Dedifferentiated amniotic fluid mesenchymal stem cell (primary cell): ENCODE data around the gene RFC5.
"Not testable (repeated sequence)": the region's sequence is repeated elsewhere in the genome, so short reads cannot be mapped to it uniquely, and the experiment has no call there.

Experiments used
- DNase-seq: peaks from one replicate; pipeline ENCODE4 v3.0.0-alpha.2; 2016; ENCODE audit errors: extremely low spot score

The RFC5 gene

DNA sequence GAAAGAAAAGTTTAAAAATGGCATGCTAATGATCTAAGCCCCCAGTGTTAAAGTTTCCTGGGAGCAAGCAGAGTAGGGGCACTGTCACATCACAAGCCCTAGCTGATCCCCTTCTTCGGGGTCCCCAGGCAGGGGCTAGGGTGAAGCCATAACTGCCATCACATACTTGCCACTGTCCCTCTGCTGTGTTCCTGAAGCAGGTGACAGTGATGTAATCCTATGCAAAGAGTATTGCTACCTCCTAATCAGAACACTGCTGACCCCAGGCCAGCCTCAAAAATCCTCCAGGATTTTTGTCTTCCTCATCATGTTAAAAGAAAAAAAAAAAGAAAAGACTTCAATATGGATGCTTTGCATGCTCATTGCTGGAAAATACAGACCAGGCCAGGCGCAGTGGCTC is 1.2 kb upstream of the RFC5 start:
- no peak for DNase-seq

- DNase-seq = no peak
Measured at GRCh38 chr12:118015944-118016343, 559 bp upstream of the RFC5 start.

DNA sequence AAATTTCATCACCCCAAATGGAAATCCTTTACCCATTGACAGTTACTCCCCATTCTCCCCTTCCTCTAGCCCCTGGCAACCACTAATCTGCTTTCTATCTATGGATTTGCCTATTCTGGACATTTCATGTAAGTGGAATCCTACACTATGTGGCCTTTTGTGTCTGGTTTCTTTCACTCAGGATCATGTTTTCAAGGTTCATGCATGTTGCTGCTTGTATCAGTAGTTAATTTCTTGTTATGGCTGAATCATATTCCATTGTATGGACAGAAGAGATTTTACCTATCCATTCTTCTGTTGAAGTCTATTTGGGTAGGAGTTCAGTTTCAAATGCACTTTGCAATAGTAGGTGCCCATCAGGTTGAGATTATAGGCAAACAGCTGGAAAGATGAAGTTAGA is 1.4 kb downstream of the RFC5 start:
- no peak for DNase-seq

- no peak for DNase-seq
Measured at GRCh38 chr12:118020036-118020435, 3.5 kb downstream of the RFC5 start.

DNA sequence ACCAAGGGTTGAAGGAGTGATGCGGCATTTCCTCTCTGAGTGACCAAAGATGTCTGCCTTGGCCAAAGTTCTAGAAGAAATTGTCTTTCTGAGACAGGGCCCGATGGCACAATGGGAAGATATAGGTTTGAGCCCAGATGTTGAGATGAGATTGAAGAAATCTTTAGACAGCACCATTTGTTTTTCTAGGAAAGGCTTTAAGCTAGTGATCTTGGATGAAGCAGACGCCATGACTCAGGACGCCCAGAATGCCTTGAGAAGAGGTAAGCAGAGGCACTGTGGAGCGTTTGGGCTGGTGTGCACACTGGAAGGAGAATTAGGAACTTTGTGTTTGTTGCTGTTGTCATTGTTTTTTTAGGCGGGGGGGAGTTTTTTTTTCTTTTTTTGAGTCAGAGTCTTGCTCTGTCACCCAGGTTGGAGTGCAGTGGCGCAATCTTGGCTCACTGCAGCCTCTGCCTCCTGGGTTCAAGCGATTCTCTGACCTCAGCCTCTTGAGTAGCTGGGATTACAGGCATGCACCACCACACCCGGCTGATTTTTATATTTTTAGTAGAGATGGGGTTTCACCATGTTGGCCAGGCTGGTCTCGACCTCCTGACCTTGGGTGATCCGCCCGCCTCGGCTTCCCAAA is 5.7 kb downstream of the RFC5 start:
- not testable (repeated sequence) for DNase-seq

- DNase-seq = no peak
Measured at GRCh38 chr12:118022728-118023109, 6.2 kb downstream of the RFC5 start.

GRCh38 chr12:118023301-118023860 is 6.9 kb downstream of the RFC5 start:
- DNase-seq = no peak

DNA sequence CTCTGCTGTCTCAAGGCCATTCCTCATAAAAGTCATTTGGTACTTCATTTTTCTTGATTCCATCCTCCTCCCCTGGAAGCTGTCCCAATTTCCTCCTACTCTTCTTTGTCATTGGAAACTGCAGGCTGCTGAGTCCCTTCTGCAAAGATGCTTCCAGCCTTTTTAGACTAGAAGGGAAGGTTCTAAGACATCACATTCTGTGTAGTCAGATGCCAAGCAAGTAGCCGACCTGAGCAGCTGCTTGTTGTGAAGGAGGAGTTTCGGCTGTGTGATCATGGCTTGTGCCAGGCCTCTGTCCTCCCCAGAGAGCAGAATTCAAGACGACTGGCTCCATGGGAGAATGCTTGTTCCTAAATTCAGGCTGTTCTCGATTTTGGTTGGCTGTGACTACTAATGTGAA is 8.7 kb downstream of the RFC5 start:
- no peak for DNase-seq

DNA sequence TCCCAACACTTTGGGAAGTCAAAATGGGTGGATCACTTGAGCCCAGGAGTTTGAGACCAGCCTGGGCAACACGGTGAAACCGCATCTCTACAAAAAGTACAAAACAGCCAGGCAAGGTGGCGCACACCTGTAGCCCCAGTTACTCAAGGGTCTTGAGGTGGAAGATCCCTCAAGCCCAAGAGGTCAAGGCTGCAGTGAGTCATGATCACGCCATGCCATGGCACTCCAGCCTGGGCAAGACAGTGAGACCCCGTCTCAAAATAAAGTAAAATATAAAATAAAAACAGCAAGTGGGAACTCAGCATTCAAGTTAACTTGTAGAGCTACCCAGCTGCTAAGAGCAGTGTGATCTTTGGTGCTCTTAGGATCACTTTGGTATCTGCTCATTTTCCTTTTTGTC is 12.7 kb downstream of the RFC5 start:
- no peak for DNase-seq

DNA sequence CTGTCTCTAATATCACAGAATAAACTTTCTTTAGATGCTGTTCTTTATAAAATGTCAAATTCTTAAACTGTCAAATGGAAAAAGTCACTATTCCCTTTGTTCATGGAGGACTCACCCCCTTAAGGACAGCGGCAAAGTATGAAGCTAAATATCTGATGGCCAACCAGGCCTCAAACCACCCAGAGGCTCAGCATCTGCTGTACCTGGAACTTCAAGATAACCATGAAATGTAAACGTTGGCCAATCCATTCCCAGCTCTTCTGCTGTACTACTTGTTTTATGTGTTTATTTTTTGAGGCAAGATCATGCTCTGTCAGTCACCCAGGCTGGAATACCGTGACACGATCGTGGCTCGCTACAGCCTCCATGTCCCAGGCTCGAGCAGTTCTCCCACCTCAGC is 15.7 kb downstream of the RFC5 start:
- DNase-seq = no peak

DNA sequence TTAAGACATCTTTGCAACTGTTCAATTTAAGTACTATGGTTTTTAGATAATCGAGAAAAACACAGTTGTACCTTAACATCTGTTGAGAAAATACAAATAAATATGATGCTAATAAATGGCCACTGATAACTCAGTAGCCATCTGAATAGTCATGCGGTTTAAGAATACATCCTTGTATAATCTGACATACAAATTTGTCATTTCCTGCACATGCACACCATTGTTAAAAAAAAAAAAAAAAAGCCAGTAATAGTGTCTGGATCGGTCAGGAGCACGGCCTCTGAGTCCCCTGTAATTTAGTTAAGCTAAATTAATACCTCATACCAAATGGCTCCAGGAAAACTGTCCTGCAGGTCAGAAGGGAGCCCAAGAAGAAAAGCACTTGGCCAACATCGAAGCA is 16.8 kb downstream of the RFC5 start:
- no peak for DNase-seq

- DNase-seq = no peak
Measured at GRCh38 chr12:118033902-118034301, 17.4 kb downstream of the RFC5 start.

- peak; percentile 38 for DNase-seq
Measured at GRCh38 chr12:118034429-118035189, 18.1 kb downstream of the RFC5 start.

GRCh38 chr12:118035190-118036041 is 18.9 kb downstream of the RFC5 start:
- DNase-seq = no peak

DNA sequence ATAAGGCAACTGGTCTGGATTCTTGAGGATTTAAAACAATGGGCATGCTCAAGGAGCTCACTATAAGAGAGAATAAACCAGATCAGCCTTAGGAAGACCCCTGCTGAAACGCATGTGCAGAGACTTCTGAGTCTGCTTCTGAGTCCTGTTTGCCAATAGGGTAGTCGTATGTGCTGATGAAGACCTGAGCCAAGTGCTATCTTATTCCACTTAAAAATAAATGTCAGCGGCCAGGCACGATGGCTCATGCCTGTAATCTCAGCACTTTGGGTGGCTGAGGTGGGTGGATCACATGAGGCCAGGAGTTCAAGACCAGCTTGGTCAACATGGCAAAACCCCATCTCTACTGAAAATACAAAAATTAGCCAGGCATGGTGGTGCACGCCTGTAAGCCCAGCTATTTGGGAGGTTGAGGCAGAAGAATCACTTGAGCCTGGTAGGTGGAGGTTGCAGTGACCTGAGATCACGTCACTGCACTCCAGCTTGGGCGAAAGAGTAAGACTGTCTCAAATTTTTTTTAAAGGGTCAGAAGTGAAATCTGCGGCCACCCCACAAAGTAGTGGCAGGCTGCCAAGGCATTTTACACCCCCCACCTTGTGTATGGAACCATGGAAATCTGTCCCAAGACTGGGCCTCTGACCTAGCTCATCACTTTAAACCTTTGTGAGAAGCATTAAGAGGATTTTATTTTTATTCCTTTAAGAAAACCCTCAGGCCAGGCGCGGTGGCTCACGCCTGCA is 20.3 kb downstream of the RFC5 start:
- no peak for DNase-seq

DNA sequence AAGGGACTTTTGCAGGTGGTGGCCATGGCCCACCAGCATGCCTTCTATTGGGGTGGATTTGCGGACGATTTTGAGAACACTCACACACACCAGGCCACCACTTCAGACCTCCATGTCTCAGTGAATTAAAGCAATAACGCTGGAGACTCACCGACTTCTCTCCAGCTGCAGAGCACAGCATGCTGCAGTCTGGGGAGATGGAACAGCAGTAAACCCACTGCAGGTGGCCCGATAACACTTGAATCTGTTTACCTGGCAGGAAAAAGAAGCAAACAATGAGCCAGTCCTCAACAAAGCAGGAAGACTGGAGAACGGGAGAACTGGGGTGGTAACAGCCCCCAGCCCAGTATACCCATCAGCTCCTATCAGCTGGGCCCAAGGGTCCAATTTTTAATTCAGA is 21.6 kb downstream of the RFC5 start:
- DNase-seq = no peak

DNA sequence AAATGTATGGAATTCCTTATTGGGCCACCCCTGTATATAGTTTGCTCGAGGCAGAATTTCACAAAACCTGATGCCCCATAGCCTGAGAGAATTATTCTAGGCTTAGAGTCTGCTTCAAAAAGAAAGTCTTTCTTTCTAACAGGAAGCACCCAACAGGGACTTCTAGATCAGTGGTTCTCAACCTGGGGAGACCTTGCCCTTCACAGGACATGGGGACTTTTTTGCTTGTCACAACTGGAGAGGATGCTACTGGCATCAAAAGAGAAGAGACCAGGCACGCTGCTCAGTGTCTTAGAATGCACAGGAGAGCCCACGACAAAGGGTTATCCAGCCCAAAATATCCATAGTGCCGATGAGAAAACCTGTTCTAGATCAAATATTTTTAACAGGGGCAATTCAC is 25.6 kb downstream of the RFC5 start:
- no peak for DNase-seq

GRCh38 chr12:118044075-118044474 is 27.6 kb downstream of the RFC5 start:
- no peak for DNase-seq

DNA sequence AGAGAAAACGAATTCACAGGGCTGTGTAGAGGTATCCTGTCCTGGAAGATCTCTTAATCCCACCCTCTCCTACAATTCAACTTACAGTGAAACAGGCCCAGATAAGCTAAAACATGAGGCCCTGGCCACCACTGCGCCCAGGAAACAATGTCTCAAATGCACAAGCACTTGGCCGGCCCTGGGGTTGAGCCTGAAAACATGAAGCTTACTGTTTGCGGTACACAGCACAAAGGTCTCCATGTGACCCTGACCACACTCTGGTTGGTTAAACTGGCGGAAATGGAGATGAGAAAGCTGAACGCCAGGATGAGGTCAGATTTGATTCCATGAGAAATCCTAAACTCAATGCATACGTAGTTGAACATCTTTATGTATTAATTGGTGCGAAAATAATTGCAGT is 28.1 kb downstream of the RFC5 start:
- DNase-seq = no peak

DNA sequence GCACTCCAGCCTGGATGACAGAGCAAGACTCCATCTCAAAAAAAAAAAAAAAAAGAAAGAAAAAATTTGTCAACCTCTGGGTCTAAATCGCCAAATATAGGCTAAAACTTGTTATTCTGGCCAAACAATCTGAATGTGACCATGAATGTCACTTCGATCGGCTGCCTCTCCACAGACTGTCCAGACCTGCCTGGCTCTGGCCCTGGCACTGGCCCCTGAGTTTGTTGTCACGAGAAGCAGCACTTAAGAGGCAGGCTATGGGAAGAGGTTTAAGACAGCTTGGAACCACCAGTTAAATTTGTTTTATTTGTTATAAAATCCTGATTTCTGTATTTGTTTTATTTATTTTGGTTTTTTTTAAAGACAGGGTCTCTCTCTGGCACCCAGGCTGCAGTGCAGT is 29.9 kb downstream of the RFC5 start:
- no peak for DNase-seq

- DNase-seq = no peak
Measured at GRCh38 chr12:118050972-118051910, 34.7 kb downstream of the RFC5 start.
